Right lobe of liver (tissue), 4 donors: Measurements from ENCODE around the gene OPA1.

ENCODE experiments used
- CTCF ChIP-seq, 4 donors: fragments of 200-600 bp in 3 of 4; fragments of 450-650 bp in 1 of 4; IDR thresholded peaks; one replicate each; pipeline versions ENCODE4 v1.5.1 to v1.8.0; 2016 to 2022; ENCODE audit warnings: antibody characterized with exemption in 4 of 4, mild to moderate bottlenecking in 2 of 4
- POLR2A ChIP-seq: fragments of 450-650 bp; IDR thresholded peaks from one replicate; pipeline ENCODE4 v1.6.1; 2017; ENCODE audit warnings: antibody characterized with exemption, mild to moderate bottlenecking
- donor health status: DM: no; HTN: no; CAD: no.
- donor health status: DM: no; HTN: no; CAD: no.
- donor health status: DM: no; HTN: yes; CAD: no.

DNA sequence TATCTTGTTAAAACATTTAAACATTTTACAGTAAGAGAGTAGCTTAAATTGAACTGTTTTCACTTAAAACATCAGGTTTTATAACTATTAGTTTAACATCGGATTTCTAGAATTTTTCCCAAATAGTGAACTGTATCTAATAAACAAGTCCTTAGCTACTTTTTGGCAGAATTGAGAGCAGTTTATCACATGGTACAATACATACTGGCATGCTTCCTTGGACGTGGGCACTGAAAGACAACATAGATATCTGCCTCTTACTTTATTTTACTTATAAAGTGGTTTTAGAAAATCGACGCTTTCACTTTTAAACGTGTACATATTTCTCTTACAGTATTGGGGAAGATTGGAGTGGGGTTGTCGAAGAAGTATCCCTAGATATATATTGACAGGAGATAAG is 52.8 kb downstream of the OPA1 start:
- TF ChIP-seq CTCF (IDR thresholded peaks at IDR 0.05) (no peak), POLR2A (no peak)
